ENCODE data around the gene GGCT.

- TF ChIP-seq CTCF (IDR thresholded peaks at IDR 0.05) (no peak), EP300 (IDR thresholded peaks at IDR 0.05) (no peak)
Observed at GRCh38 chr7:30476459-30477145, 28.0 kb downstream of the GGCT start.

Data from stomach (tissue), 4 donors.